Aorta (tissue), 5 donors: Measurements from ENCODE around the gene GRIA1. TPM values are rescaled to one million over a fixed set of nuclear protein-coding genes. Genes with fewer than 3 reads are reported as not detected.

Source experiments
- ATAC-seq: fragments of 200-7000 bp; cut with Tn5 transposase; one replicate; pipeline ENCODE4 v1.9.1; 2022; ENCODE audit warnings: moderate library complexity; ENCODE audit not compliant: low FRiP score
- DNase-seq, 2 donors: peaks; one replicate each; pipeline ENCODE4 v3.0.0-alpha.2; 2020
- H3K27ac ChIP-seq, 2 donors: one replicate each; pipeline ENCODE4 v1.5.1; 2013; ENCODE audit warnings: low read length in 2 of 2, mild to moderate bottlenecking in 2 of 2, moderate library complexity in 2 of 2, control low read depth in 1 of 2, inconsistent platforms in 1 of 2, low read depth in 1 of 2
- H3K27me3 ChIP-seq, 2 donors: one replicate each; pipeline ENCODE4 v1.6.1; 2013; ENCODE audit warnings: control low read depth in 1 of 2, low read length in 1 of 2, mild to moderate bottlenecking in 1 of 2, moderate library complexity in 1 of 2; ENCODE audit not compliant: insufficient read depth in 2 of 2, control insufficient read depth in 1 of 2
- H3K36me3 ChIP-seq, 2 donors: one replicate each; pipeline ENCODE4 v1.6.1; 2013; ENCODE audit warnings: control low read depth in 1 of 2, low read length in 1 of 2, mild to moderate bottlenecking in 1 of 2; ENCODE audit not compliant: insufficient read depth in 2 of 2, control insufficient read depth in 1 of 2
- H3K4me1 ChIP-seq, 2 donors: one replicate each; pipeline ENCODE4 v1.6.1; 2013; ENCODE audit warnings: low read length in 2 of 2, control low read depth in 1 of 2, mild to moderate bottlenecking in 1 of 2, moderate library complexity in 1 of 2; ENCODE audit not compliant: insufficient read depth in 2 of 2, control insufficient read depth in 1 of 2
- H3K4me3 ChIP-seq, 2 donors: one replicate each; pipeline ENCODE4 v1.5.1; 2013; ENCODE audit warnings: low read length in 2 of 2, control low read depth in 1 of 2, mild to moderate bottlenecking in 1 of 2
- H3K9me3 ChIP-seq: one replicate; pipeline ENCODE4 v1.6.1; 2013; ENCODE audit warnings: mild to moderate bottlenecking, low read length; ENCODE audit not compliant: control insufficient read depth
- WGBS, 2 donors: extraction: QIAGEN DNeasy Blood & Tissue Kit; methylation state at CpG; one replicate each; pipeline ENCODE4 v1.1.7; 2013; 5-methylcytosine and 5-hydroxymethylcytosine counted together
- intact Hi-C, 2 donors: fragments of 100-400 bp; cut with DNase I; formaldehyde crosslinking; loops; one replicate each; pipeline versions ENCODE4 v1.14.2 to v1.15.0; 2022
- polyA plus RNA-seq, 2 donors: library from polyadenylated mRNA; stranded (reverse); fragments of 200-250 nt; gene quantifications; one replicate each; pipeline ENCODE4 v1.2.3, GENCODE V29; 2013
- total RNA-seq, 2 donors: library from RNA; stranded (reverse); fragmentation: NEBNext Ultra II Directional; extraction: Animal tissue kit (Norgen Biotek cat#: 25700); gene quantifications; one replicate each; pipeline ENCODE4 v1.2.1, GENCODE V29; 2021
- donor health status: healthy with polysubstance abuse.
- donor health status: Bipolar disorder and iron deficiency.
- donor health status: DM: no; HTN: no; CAD: no.
- donor health status: DM: no; HTN: no; CAD: no.
- donor health status: DM: yes; HTN: yes; CAD: no.

Gene GRIA1
- total and polyA plus RNA-seq, 4 donors: 6.3 to 20.2 (median 7.0) TPM

DNA sequence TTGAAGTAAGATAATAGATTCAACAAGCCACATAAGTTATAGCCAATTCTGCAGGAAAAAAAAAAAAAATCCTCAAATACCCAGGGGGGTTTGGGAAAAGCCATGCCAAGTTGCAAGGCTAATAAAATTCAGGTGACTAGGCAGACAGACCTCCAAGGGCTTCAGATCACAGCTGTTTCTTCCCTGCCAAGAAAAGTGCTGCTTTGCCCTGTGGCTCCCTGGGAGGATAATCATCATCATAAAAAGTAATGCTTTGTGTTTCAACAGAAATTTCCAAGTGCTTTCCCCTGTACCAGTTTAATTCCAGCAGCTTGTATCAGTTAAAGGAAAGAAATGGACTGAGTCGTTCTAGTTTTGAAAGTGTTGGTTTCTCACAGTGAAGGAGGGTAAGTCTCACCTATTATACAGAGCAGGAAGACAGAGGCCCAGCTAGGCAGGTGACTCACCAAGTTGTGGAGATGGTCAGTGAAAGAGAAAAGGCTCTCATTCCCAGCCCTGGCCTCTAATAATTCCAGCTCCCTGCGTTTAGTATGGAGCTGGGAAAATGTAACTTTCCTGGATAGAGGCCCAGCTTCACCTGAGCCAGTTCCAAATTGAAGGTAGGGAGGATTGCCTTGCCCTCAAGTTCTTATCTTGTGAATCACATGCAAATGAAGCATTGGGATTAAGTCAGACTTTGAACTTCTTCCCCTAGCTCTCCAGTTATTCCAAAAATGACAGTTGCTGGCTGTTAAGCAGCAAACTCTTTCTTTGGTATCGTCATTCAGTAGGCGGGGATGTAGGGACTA is 263.4 kb downstream of the GRIA1 start:
- Histone ChIP-seq H3K4me3 (no peak overlapping the region), H3K4me1 (no peaks in the 10 kb centered on the region), H3K27ac (no peak overlapping the region), H3K9me3 (no peaks in the 10 kb centered on the region), H3K27me3 (no peaks in the 10 kb centered on the region), H3K36me3 (no peaks in the 10 kb centered on the region)
- ATAC-seq: no peak
- intact Hi-C loops: no loop called here
- DNase-seq: no peak
- WGBS, 2 donors: 77 to 79% methylated on average over 4 of the region's 4 CpGs

DNA sequence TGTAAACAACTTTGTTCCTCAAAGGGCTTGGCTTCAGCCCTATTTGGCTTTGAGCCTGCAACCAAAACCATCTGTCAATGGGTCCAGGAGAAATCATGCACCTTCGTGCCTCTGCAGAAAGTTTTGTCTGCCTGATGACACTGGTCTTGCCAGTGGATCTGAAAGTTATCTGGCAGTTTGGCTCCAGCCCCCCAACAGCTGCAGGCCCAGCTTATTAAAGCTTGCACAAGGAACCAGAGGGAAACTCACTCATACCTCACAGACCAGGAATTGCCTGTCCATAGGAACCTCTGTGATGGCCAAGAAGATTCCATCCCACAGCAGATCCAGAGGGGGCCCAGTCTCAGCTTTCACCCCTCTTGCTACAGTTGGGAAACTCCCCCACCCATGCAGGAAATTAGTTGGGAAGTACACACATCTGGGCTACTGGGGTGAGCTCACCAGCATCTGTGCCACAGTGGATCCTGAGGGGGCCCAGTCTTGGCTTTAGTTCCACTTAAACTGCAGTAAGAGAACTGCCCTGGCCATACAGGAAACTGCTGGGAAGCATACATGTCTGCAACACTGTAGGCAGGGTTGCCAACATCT is 265.5 kb downstream of the GRIA1 start:
- H3K4me3 ChIP-seq: no peak overlapping the region
- H3K36me3 ChIP-seq: no peaks in the 10 kb centered on the region
- no peak overlapping the region for H3K27ac ChIP-seq
- no peaks in the 10 kb centered on the region for H3K4me1 ChIP-seq
- intact Hi-C loops: no loop called here
- no peak for ATAC-seq
- DNase-seq: no peak
- H3K9me3 ChIP-seq: no peaks in the 10 kb centered on the region
- H3K27me3 ChIP-seq: no peaks in the 10 kb centered on the region
- WGBS, 2 donors: 83 to 94% methylated on average over 1 of the region's 1 CpG

DNA sequence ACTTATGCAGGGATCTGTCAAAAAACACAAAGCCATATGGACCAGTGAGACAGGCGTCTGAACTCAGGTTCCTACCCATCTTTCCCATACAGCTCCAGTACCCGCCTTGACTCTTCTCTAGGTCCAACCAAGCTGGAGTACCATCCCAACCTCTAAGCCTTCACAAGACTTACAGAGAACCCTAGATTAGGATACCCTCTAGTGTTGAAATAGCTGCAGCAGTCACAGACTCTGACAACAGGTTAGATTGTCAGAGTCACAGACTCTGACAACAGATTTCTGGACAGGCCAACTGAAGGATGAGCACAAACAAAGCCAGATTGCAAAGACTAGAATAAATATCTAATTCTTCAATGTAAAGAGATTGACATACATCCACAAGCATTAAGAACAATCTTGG is 266.1 kb downstream of the GRIA1 start:
- DNase-seq (no peak), ATAC-seq (no peak)
- Histone ChIP-seq H3K27me3 (no peaks in the 10 kb centered on the region), H3K4me3 (no peak overlapping the region), H3K36me3 (no peaks in the 10 kb centered on the region), H3K4me1 (no peaks in the 10 kb centered on the region), H3K9me3 (no peaks in the 10 kb centered on the region), H3K27ac (no peak overlapping the region)
- intact Hi-C loops: no loop called here
- WGBS, 2 donors: 86 to 89% methylated on average over 2 of the region's 2 CpGs

DNA sequence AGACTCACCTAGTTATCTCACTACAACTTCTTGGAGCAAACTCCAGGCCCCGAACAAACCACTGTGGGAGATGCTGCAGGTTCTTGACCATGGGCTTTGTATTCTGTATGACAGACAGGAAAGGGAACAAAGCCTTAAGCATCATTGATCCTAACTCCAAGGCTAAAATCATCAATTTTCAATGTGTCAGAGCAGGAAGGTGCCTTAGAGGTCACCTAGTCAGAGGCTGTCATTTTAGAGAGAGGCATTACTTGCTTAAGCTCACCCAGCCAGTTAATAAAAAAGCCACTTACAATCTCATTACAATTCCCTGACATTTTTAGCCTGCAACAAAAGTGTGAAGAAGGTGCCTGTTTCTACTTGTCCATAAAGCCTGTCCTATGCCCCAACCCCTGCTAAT is 275.5 kb downstream of the GRIA1 start:
- 90 to 94% methylated on average over 1 of the region's 1 CpG for WGBS, 2 donors
- Histone ChIP-seq H3K4me3 (no peak overlapping the region), H3K4me1 (no peaks in the 10 kb centered on the region), H3K27me3 (no peaks in the 10 kb centered on the region), H3K9me3 (no peaks in the 10 kb centered on the region), H3K27ac (no peak overlapping the region), H3K36me3 (peaks cover 0 to 5% of the 10 kb centered on the region in 2 donors)
- ATAC-seq: no peak
- intact Hi-C loops: no loop called here
- no peak for DNase-seq

DNA sequence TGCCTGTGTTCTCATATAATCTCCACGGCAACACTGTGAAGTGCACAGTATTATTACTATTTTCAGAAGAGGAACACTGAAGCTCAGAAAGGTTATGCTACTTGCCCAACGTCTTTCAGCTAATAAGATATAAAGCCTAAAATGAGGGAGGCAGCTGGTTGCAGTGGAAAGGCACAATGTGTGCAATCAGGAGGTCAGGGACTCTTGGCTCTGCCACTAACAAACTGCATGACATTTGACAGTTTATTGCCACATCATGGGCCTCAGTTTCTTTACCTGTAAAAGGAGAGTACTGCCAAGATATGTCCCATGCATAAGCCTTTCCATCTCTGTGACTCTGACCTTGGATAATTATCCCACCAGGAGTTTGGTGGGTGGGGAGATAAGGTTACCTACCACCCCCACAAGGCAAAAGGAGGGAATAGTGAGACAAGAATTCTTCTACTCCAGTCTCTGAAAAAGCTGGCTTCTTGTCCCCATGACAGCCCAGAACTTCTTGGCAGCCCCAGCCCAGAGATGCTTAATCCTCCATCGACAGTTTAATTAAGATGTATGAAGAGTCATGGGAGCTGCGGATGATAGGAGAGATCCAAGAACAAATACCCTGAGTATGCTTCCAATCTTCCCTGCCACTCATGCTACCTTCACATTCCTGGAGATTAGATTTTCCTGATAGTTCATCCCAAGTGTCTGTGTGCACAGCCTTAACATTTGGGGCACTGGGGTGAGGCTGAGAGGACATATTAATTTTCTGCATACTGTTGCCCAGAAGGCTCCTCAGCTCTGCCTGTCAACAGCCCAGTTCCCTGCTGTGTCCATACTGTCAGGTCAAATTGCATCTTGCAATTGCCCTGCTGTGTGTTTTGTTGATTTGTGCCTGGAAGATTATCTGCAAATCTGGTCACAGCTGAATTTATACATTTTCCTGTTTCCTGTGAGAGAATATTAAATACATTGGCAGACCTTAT is 277.0 kb downstream of the GRIA1 start:
- ATAC-seq: no peak
- H3K4me1 ChIP-seq: no peaks in the 10 kb centered on the region
- H3K27ac ChIP-seq: no peak overlapping the region
- no peak overlapping the region for H3K4me3 ChIP-seq
- no peaks in the 10 kb centered on the region for H3K27me3 ChIP-seq
- DNase-seq: no peak
- intact Hi-C loops: no loop called here
- H3K9me3 ChIP-seq: no peaks in the 10 kb centered on the region
- H3K36me3 ChIP-seq: peaks cover 0 to 5% of the 10 kb centered on the region in 2 donors
- 62 to 78% methylated on average over 4 of the region's 4 CpGs for WGBS, 2 donors

DNA sequence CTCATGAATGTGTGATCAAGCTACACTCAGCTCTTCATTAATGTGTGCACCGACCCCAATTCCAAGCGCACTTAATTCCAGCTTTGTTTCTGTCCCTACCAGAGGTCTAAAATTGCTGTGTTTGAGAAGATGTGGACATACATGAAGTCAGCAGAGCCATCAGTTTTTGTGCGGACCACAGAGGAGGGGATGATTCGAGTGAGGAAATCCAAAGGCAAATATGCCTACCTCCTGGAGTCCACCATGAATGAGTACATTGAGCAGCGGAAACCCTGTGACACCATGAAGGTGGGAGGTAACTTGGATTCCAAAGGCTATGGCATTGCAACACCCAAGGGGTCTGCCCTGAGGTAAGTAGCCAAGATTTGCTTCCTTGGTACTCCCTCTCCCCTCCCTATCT is 279.6 kb downstream of the GRIA1 start:
- ATAC-seq (no peak), DNase-seq (no peak)
- Histone ChIP-seq H3K4me3 (no peak overlapping the region), H3K36me3 (peaks cover 0 to 5% of the 10 kb centered on the region in 2 donors), H3K27ac (no peak overlapping the region), H3K4me1 (no peaks in the 10 kb centered on the region), H3K27me3 (no peaks in the 10 kb centered on the region), H3K9me3 (no peaks in the 10 kb centered on the region)
- 94 to 96% methylated on average over 5 of the region's 5 CpGs for WGBS, 2 donors
- intact Hi-C loops: no loop called here

DNA sequence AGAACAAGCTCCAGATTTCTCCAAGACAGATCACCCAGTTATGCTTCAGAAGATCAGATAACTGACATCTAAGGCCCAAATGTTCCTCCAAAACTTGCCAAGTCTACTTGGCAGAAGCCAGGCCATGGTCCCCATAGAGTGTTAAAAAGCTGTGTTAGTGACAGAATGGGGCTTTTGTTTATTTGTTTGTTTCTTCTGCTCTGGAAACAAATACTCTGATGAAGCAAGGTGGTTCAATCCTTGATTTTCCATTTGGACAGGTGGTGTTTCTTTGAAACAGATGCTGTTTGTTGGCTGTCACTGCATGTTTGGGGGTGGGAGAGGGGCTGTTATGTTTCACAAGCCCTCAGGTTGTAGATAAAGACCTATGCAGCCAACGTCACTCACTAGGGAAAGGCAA is 284.2 kb downstream of the GRIA1 start:
- Histone ChIP-seq H3K27me3 (no peaks in the 10 kb centered on the region), H3K27ac (no peak overlapping the region), H3K4me1 (no peaks in the 10 kb centered on the region), H3K4me3 (no peak overlapping the region), H3K9me3 (no peaks in the 10 kb centered on the region), H3K36me3 (peaks cover 0 to 3% of the 10 kb centered on the region in 2 donors)
- DNase-seq: no peak
- WGBS, 2 donors: 78 to 96% methylated on average over 1 of the region's 1 CpG
- intact Hi-C loops: no loop called here
- ATAC-seq: no peak

DNA sequence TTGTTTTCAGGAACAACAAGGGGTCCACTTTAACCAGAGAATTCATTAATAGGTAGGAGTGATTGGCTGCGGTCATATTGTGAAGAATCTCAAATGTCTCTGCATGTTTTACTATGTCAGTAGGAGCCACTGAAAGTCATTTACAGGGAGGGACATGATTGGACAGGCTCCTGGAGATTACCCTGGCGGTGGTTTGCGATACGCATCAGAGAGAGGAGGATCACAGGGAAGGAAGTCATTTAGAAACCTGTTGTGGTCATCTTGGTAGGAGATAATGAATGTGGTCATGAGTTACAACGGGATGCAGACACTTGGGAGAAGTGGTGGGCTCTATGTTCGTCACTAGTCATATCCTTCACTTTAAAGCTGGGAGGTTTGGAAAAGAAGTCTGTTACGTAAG is 285.5 kb downstream of the GRIA1 start:
- DNase-seq (no peak), ATAC-seq (no peak)
- H3K4me1 ChIP-seq: no peaks in the 10 kb centered on the region
- WGBS, 2 donors: 91 to 92% methylated on average over 7 of the region's 7 CpGs
- H3K4me3 ChIP-seq: no peak overlapping the region
- H3K27ac ChIP-seq: no peak overlapping the region
- no peaks in the 10 kb centered on the region for H3K27me3 ChIP-seq
- intact Hi-C loops: no loop called here
- H3K36me3 ChIP-seq: no peaks in the 10 kb centered on the region
- no peaks in the 10 kb centered on the region for H3K9me3 ChIP-seq
